HCT116 (cell line): ENCODE measurements around the gene MAGEA11. TPM values are rescaled to one million over a fixed set of nuclear protein-coding genes. Genes with fewer than 3 reads are reported as not detected.

Experiments
- ATAC-seq: fragments of 200-7000 bp; cut with Tn5 transposase; 2 replicates; pipeline ENCODE4 v1.9.1; 2020; ENCODE audit warnings: mild to moderate bottlenecking, moderate library complexity
- BruUV-seq: library from RNA; stranded (reverse); fragments of 400-500 nt; replicated peaks from 2 replicates; lab custom pipeline; 2021; lab: Mats Ljungman, UMichigan
- CTCF ChIA-PET: fragments of 300-600 bp; sonication (Branson Sonifier 250); formaldehyde crosslinking; loops from one replicate; lab custom pipeline; 2021; ENCODE audit warnings: antibody characterized with exemption; lab: Charles Lee
- POLR2A ChIA-PET: fragments of 300-600, 350-600 bp; sonication (Branson Sonifier 250); formaldehyde crosslinking; loops from one replicate; lab custom pipeline; 2021; ENCODE audit warnings: antibody characterized with exemption; lab: Charles Lee
- RAD21 ChIA-PET, 2 experiments: fragments of 300-600 bp; sonication (Branson Sonifier 250); formaldehyde crosslinking; loops; one replicate each; lab custom pipeline; 2023; ENCODE audit warnings: low total read pairs in 2 of 2; ENCODE audit not compliant: uncharacterized antibody in 2 of 2, unreplicated experiment in 2 of 2, low non-redundant PET in 1 of 2; lab: Charles Lee
- DNase-seq: peaks from one replicate; pipeline ENCODE4 v3.0.0-alpha.2; 2010; ENCODE audit warnings: low read depth, low spot score
- H2AFZ ChIP-seq: fragments of 200-600 bp; shearing (Covaris generic), sonication (generic); 2 replicates; pipeline ENCODE4 v1.6.1; 2017; ENCODE audit warnings: low read depth, mixed run types, mixed read lengths, antibody characterized with exemption, low read length; ENCODE audit not compliant: poor library complexity, severe bottlenecking
- H3K27ac ChIP-seq: 2 replicates; pipeline ENCODE4 v1.5.1; 2012; ENCODE audit warnings: low read depth, low read length
- H3K27me3 ChIP-seq: fragments of 200-600 bp; sonication (generic); 2 replicates; pipeline ENCODE4 v1.6.1; 2016; ENCODE audit warnings: mixed run types, low read length, mixed read lengths; ENCODE audit not compliant: insufficient read depth
- H3K36me3 ChIP-seq, 2 experiments: fragments of 200-500 bp in 1 of 2; fragments of 200-600 bp in 1 of 2; sonication (Bioruptor generic) in 1 of 2; sonication (generic) in 1 of 2; 2 replicates each; pipeline versions ENCODE4 v1.5.1 to v1.6.1; 2014 to 2016; ENCODE audit warnings: low read length in 2 of 2, inconsistent platforms in 1 of 2, mixed read lengths in 1 of 2, mixed run types in 1 of 2; ENCODE audit not compliant: insufficient read depth in 2 of 2, control insufficient read depth in 1 of 2
- H3K4me1 ChIP-seq, 2 experiments: fragments of 200-600 bp in 1 of 2; sonication (generic) in 1 of 2; 2 replicates each; pipeline versions ENCODE4 v1.5.1 to v1.6.1; 2012 to 2017; ENCODE audit warnings: low read length in 2 of 2, inconsistent platforms in 1 of 2, mild to moderate bottlenecking in 1 of 2, mixed read lengths in 1 of 2, mixed run types in 1 of 2, moderate library complexity in 1 of 2; ENCODE audit not compliant: insufficient read depth in 2 of 2, control insufficient read depth in 1 of 2
- H3K4me2 ChIP-seq: fragments of 200-600 bp; sonication (generic); 2 replicates; pipeline ENCODE4 v1.6.1; 2017; ENCODE audit warnings: mixed run types, low read length, mixed read lengths
- H3K4me3 ChIP-seq, 2 experiments: fragments of 200-600 bp in 1 of 2; sonication (generic) in 1 of 2; replicated peaks in 1 of 2; 2 replicates each; pipeline ENCODE4 v1.5.1; 2011 to 2016; ENCODE audit warnings: low read length in 2 of 2, control low read depth in 1 of 2, low read depth in 1 of 2, mild to moderate bottlenecking in 1 of 2, mixed read lengths in 1 of 2, mixed run types in 1 of 2
- H3K79me2 ChIP-seq: fragments of 200-600 bp; sonication (generic); 2 replicates; pipeline ENCODE4 v1.6.1; 2017; ENCODE audit warnings: mild to moderate bottlenecking, mixed run types, low read length, moderate library complexity, mixed read lengths; ENCODE audit not compliant: insufficient read depth
- H3K9ac ChIP-seq: fragments of 200-600 bp; sonication (generic); 2 replicates; pipeline ENCODE4 v1.6.1; 2016; ENCODE audit warnings: low read length, mixed read lengths
- H3K9me2 ChIP-seq: fragments of 200-600 bp; sonication (generic), shearing (Covaris generic); 2 replicates; pipeline ENCODE4 v1.6.1; 2017; ENCODE audit warnings: mixed run types, mild to moderate bottlenecking, moderate library complexity; ENCODE audit not compliant: insufficient read depth
- H3K9me3 ChIP-seq, 2 experiments: fragments of 200-500 bp in 1 of 2; fragments of 200-600 bp in 1 of 2; sonication (Bioruptor generic) in 1 of 2; sonication (generic) in 1 of 2; 2 replicates each; pipeline ENCODE4 v1.6.1; 2014 to 2017; ENCODE audit warnings: low read length in 2 of 2, mixed read lengths in 2 of 2, inconsistent platforms in 1 of 2, low read depth in 1 of 2, mild to moderate bottlenecking in 1 of 2, mixed run types in 1 of 2, moderate library complexity in 1 of 2; ENCODE audit not compliant: control insufficient read depth in 1 of 2, insufficient read depth in 1 of 2
- H4K20me1 ChIP-seq: fragments of 200-600 bp; sonication (generic), shearing (Covaris generic); 2 replicates; pipeline ENCODE4 v1.6.1; 2017; ENCODE audit warnings: mixed run types, mild to moderate bottlenecking, moderate library complexity; ENCODE audit not compliant: insufficient read depth
- EGR1 ChIP-seq: IDR thresholded peaks from 2 replicates; pipeline ENCODE4 v1.6.1; 2012; ENCODE audit warnings: low read depth
- FOSL1 ChIP-seq: IDR thresholded peaks from 2 replicates; pipeline ENCODE4 v1.6.1; 2012; ENCODE audit warnings: low read depth
- REST ChIP-seq: IDR thresholded peaks from 2 replicates; pipeline ENCODE4 v1.6.1; 2012; ENCODE audit warnings: low read depth
- SIN3A ChIP-seq: IDR thresholded peaks from 2 replicates; pipeline ENCODE4 v1.6.1; 2012; ENCODE audit warnings: low read depth
- SP1 ChIP-seq: IDR thresholded peaks from 2 replicates; pipeline ENCODE4 v1.6.1; 2012; ENCODE audit warnings: low read depth
- SRF ChIP-seq: IDR thresholded peaks from 2 replicates; pipeline ENCODE4 v1.6.1; 2012; ENCODE audit warnings: low read depth
- ZNF274 ChIP-seq: fragments of 200-500 bp; sonication (Bioruptor generic); IDR thresholded peaks from 2 replicates; pipeline ENCODE4 v1.6.1; 2014; ENCODE audit warnings: mild to moderate bottlenecking, low read depth, low read length, inconsistent platforms
- intact Hi-C: fragments of 100-400 bp; cut with micrococcal nuclease; formaldehyde crosslinking; loops from 2 replicates; pipeline ENCODE4 v1.10.0; 2022
- total RNA-seq: library from RNA; stranded (reverse); gene quantifications from one replicate; pipeline ENCODE4 v1.2.1, GENCODE V29; 2021; ENCODE audit not compliant: unreplicated experiment

Gene MAGEA11
- total RNA-seq, 1 experiment from 2014 or later = not detected

- BruUV-seq = no TSS peak
- Histone ChIP-seq H3K27me3 (no peaks in the 10 kb centered on the region), H3K9me2 (no peaks in the 10 kb centered on the region), H3K9me3 (no peaks in the 10 kb centered on the region), H3K36me3 (no peaks in the 10 kb centered on the region), H3K4me3 (no peak overlapping the region), H3K4me2 (no peak overlapping the region), H2AFZ (no peak overlapping the region), H3K79me2 (no peaks in the 10 kb centered on the region), H3K9ac (no peak overlapping the region), H3K4me1 (no peaks in the 10 kb centered on the region), H4K20me1 (no peaks in the 10 kb centered on the region), H3K27ac (no peak overlapping the region)
- DNase-seq (no peak), ATAC-seq (no peak)
- POLR2A ChIA-PET = no interaction called here
- intact Hi-C loops = no loop called here
- CTCF ChIA-PET = no interaction called here
- TF ChIP-seq SP1 (no peak), FOSL1 (no peak), ZNF274 (no peak), EGR1 (no peak), SRF (no peak), SIN3A (no peak), REST (no peak)
- RAD21 ChIA-PET = no interaction called here
These were observed 28.6 kb upstream of the MAGEA11 start for GRCh38 chrX:149682956-149683947.
